Measurements from ENCODE around the gene ZNF579. TPM values are rescaled to one million over a fixed set of nuclear protein-coding genes. Genes with fewer than 3 reads are reported as not detected.

The ZNF579 gene
- polyA plus RNA-seq, 1 donor from 2014 or later: 7.4 TPM

GRCh38 chr19:55581823-55582223 is 1.2 kb upstream of the ZNF579 start:
- no peak overlapping the region for H3K4me2 ChIP-seq (ENCODE audit: low read length)
- no peaks in the 10 kb centered on the region for H3F3A ChIP-seq (ENCODE audit: insufficient read depth, low read length, poor library complexity, severe bottlenecking)
- no peaks in the 10 kb centered on the region for H3K9me2 ChIP-seq (ENCODE audit: insufficient read depth, low read length)
- no peak overlapping the region for H3K27ac ChIP-seq (ENCODE audit: low read length)
- H3K79me2 ChIP-seq (replicated peaks; ENCODE audit: insufficient read depth, low read length): peaks cover 21% of the 10 kb centered on the region
- H2AFZ ChIP-seq (ENCODE audit: low read depth, low read length): no peak overlapping the region
- no peaks in the 10 kb centered on the region for H4K20me1 ChIP-seq (ENCODE audit: insufficient read depth)
- no peak overlapping the region for H3K9ac ChIP-seq (ENCODE audit: low read length)
- no peaks in the 10 kb centered on the region for H3K9me3 ChIP-seq (ENCODE audit: low read length)
- no peaks in the 10 kb centered on the region for H3K36me3 ChIP-seq (ENCODE audit: insufficient read depth, low read length)
- no peaks in the 10 kb centered on the region for H3K27me3 ChIP-seq (ENCODE audit: insufficient read depth, low read depth, low read length)
- TF ChIP-seq SMC3 (conservative IDR thresholded peaks at IDR 0.05; ENCODE audit: poor library complexity): no peak
- TF ChIP-seq MXI1 (conservative IDR thresholded peaks at IDR 0.05; ENCODE audit: poor library complexity, severe bottlenecking): no peak
- no peak for TF ChIP-seq EP300 (conservative IDR thresholded peaks at IDR 0.05; ENCODE audit: poor library complexity, severe bottlenecking)
- TF ChIP-seq POLR2AphosphoS5 (IDR thresholded peaks at IDR 0.05): no peak
- no peak for TF ChIP-seq EZH2 (IDR thresholded peaks at IDR 0.05; ENCODE audit: borderline replicate concordance, insufficient read depth, low read length, poor library complexity, severe bottlenecking)
- no peak for TF ChIP-seq CTCF (IDR thresholded peaks at IDR 0.05; ENCODE audit: poor library complexity, severe bottlenecking)
- TF ChIP-seq REST (IDR thresholded peaks at IDR 0.05; ENCODE audit: borderline replicate concordance): no peak
- TF ChIP-seq TAF1 (IDR thresholded peaks at IDR 0.05; ENCODE audit: low read depth): no peak
- TF ChIP-seq RAD21 (conservative IDR thresholded peaks at IDR 0.05): no peak
- H3K4me3 ChIP-seq (ENCODE audit: low read length): no peak overlapping the region

- Histone ChIP-seq H3K27me3 (ENCODE audit: insufficient read depth, low read depth, low read length) (no peaks in the 10 kb centered on the region), H3F3A (ENCODE audit: insufficient read depth, low read length, poor library complexity, severe bottlenecking) (no peaks in the 10 kb centered on the region), H3K4me2 (ENCODE audit: low read length) (peak overlapping the region; percentile 48), H3K79me2 (replicated peaks; ENCODE audit: insufficient read depth, low read length) (peaks cover 21% of the 10 kb centered on the region), H3K9me2 (ENCODE audit: insufficient read depth, low read length) (no peaks in the 10 kb centered on the region), H4K20me1 (ENCODE audit: insufficient read depth) (no peaks in the 10 kb centered on the region), H3K9me3 (ENCODE audit: low read length) (no peaks in the 10 kb centered on the region), H3K27ac (ENCODE audit: low read length) (peak overlapping the region; percentile 81), H3K9ac (ENCODE audit: low read length) (peak overlapping the region; percentile 98), H2AFZ (ENCODE audit: low read depth, low read length) (peak overlapping the region; percentile 61), H3K4me3 (ENCODE audit: low read length) (peak overlapping the region; percentile 94), H3K36me3 (ENCODE audit: insufficient read depth, low read length) (no peaks in the 10 kb centered on the region)
- no peak for TF ChIP-seq POLR2AphosphoS5 (IDR thresholded peaks at IDR 0.05)
- no peak for TF ChIP-seq REST (IDR thresholded peaks at IDR 0.05; ENCODE audit: borderline replicate concordance)
- no peak for TF ChIP-seq TAF1 (IDR thresholded peaks at IDR 0.05; ENCODE audit: low read depth)
- TF ChIP-seq SMC3 (conservative IDR thresholded peaks at IDR 0.05; ENCODE audit: poor library complexity): no peak
- no peak for TF ChIP-seq EZH2 (IDR thresholded peaks at IDR 0.05; ENCODE audit: borderline replicate concordance, insufficient read depth, low read length, poor library complexity, severe bottlenecking)
- no peak for TF ChIP-seq EP300 (conservative IDR thresholded peaks at IDR 0.05; ENCODE audit: poor library complexity, severe bottlenecking)
- TF ChIP-seq MXI1 (conservative IDR thresholded peaks at IDR 0.05; ENCODE audit: poor library complexity, severe bottlenecking): no peak
Observed at GRCh38 chr19:55581145-55581822, 636 bp upstream of the ZNF579 start.

Measured in neural cell (in vitro differentiated cells).